PFSK-1 (cell line): ENCODE results near the gene ASPA.

Experiments
- POLR2AphosphoS5 ChIP-seq: IDR thresholded peaks from 2 replicates; pipeline ENCODE4 v1.6.1; 2012; ENCODE audit warnings: low read depth, mild to moderate bottlenecking, control low read depth, low read length, moderate library complexity
- REST ChIP-seq, 2 experiments: IDR thresholded peaks; 2 replicates each; pipeline versions ENCODE4 v1.6.1 to v1.8.0; 2011 to 2012; ENCODE audit warnings: low read depth in 2 of 2, low read length in 2 of 2, control low read depth in 1 of 2, inconsistent platforms in 1 of 2, mild to moderate bottlenecking in 1 of 2, moderate library complexity in 1 of 2; ENCODE audit not compliant: insufficient read depth in 1 of 2
- SIN3A ChIP-seq: IDR thresholded peaks from 2 replicates; pipeline ENCODE4 v1.6.1; 2012; ENCODE audit warnings: mild to moderate bottlenecking, low read length, moderate library complexity, borderline replicate concordance; ENCODE audit not compliant: insufficient read depth

DNA sequence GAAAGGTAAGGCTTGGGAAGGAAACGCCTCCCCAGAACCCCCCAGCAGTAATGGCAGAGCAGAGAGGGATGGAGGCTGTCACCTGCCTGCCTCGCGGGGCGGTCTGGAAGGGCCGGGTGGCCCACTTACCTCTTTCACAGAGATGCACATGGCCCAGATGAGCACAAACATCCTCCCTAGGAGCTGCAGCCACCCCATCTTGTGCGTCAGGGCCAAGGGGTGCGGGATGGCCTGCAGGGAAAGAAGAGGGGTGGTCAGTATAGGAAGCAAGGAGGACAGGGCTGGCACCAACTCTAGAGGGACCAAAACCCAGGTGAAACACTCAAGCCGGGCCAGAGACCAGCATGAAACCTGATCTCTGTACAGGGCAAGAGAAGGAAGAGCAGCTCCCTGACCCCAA lies 52.1 kb downstream of the ASPA start:
- TF ChIP-seq REST (IDR thresholded peaks at IDR 0.05; ENCODE audit: insufficient read depth in 1 of 2, low read depth in 2 of 2, low read length in 2 of 2) (no peak), POLR2AphosphoS5 (no peak), SIN3A (no peak)
